ENCODE results near the gene SVIL.

Gene SVIL

DNA sequence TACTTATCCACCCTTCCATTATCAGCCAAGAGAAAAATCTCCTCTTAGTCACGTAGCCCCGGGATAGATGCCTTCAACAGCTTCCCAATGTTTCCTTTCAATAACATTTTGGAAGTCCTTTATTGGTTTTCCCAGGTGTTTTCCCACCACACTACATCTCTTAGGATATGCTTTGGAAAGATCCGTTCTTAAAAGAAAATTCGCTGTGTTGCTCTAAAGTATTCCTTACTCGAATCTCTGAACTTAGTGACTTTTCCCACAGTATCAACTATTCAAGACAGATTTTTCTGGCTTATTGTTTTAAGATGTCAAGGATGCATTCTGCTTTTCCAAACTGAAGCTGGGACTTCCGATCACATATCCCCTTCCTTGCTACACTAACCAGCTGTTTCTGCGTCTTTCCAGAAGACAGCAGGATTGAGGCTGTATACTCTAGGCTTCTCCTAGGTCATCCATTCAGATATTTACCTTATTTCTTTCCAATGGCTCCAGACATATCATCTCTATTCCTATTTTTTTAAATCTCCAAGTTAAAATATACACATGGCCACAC is 36.5 kb upstream of the SVIL start:
- in situ Hi-C loops (cut with MboI; ENCODE audit: low pct_unique_long_range_greater_than_20kb, low sequenced_read_pairs, unreplicated experiment) = no loop called here
- no peak for DNase-seq (ENCODE audit: low spot score)
- TF ChIP-seq, protein P1, sequence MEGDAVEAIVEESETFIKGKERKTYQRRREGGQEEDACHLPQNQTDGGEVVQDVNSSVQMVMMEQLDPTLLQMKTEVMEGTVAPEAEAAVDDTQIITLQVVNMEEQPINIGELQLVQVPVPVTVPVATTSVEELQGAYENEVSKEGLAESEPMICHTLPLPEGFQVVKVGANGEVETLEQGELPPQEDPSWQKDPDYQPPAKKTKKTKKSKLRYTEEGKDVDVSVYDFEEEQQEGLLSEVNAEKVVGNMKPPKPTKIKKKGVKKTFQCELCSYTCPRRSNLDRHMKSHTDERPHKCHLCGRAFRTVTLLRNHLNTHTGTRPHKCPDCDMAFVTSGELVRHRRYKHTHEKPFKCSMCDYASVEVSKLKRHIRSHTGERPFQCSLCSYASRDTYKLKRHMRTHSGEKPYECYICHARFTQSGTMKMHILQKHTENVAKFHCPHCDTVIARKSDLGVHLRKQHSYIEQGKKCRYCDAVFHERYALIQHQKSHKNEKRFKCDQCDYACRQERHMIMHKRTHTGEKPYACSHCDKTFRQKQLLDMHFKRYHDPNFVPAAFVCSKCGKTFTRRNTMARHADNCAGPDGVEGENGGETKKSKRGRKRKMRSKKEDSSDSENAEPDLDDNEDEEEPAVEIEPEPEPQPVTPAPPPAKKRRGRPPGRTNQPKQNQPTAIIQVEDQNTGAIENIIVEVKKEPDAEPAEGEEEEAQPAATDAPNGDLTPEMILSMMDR (IDR thresholded peaks at IDR 0.05; ENCODE audit: extremely low read depth, insufficient read depth, missing control alignments) = no peak

DNA sequence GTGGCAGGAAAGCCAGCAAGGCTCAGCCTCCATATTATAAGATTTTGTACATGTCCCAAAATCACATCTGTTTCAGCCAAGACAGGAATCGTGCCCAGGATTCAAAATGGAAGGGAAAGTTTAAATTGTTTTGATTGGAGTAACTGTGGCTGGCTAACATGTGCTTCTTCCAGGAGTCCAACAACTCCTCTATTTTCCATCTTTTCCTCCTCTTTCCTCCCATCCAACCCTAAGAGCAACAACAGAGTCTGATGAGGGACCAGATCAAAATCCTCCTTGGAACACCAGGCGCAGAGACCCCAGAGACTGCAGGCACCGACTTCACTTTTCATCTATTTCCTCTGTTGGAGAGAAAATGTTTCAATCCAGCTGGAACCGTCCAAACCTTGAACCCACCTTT is 36.0 kb upstream of the SVIL start:
- no peak for DNase-seq (ENCODE audit: low spot score)
- TF ChIP-seq, protein P1 (IDR thresholded peaks at IDR 0.05; ENCODE audit: extremely low read depth, insufficient read depth, missing control alignments) = no peak
- in situ Hi-C loops (cut with MboI; ENCODE audit: low pct_unique_long_range_greater_than_20kb, low sequenced_read_pairs, unreplicated experiment) = no loop called here

DNA sequence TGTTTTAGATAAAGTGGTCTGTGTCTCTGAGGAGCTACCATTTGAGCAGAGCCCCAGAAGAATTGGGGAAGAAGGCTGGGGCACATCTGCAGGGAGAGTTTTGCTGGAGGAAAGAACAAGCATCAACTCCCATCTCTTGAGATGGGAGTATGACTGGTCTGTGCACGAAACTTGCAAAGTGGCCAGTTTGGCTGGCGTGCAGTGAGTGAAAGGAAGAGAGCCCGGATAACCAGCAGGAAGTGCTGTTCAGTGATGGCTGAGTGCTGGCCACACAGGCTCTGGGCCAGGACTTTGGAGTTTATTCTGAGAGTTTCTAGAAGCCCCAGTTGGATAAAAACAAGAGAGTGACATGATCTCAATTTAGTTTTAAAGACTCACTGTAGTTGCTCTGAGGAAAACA is 34.4 kb upstream of the SVIL start:
- in situ Hi-C loops (cut with MboI; ENCODE audit: low pct_unique_long_range_greater_than_20kb, low sequenced_read_pairs, unreplicated experiment) = no loop called here
- TF ChIP-seq, protein P1 (IDR thresholded peaks at IDR 0.05; ENCODE audit: extremely low read depth, insufficient read depth, missing control alignments) = no peak
- no peak for DNase-seq (ENCODE audit: low spot score)

DNA sequence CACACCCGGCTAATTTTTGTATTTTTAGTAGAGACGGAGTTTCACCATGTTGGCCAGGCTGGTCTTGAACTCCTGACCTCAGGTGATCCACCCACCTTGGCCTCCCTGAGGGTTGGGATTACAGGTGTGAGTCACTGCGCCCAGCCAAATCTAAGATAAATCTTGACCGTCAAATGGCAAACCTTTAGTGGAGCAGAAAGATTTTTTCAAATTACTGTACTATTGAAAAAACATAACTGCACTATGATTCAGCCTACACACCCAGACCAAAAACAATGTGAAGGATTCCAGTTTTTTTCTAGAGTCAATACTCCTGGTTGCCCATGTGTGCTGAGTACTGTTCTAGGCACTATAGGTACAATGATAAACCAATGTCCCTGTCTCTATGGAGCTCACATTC is 33.9 kb upstream of the SVIL start:
- DNase-seq (ENCODE audit: low spot score) = no peak
- in situ Hi-C loops (cut with MboI; ENCODE audit: low pct_unique_long_range_greater_than_20kb, low sequenced_read_pairs, unreplicated experiment) = no loop called here
- TF ChIP-seq, protein P1 (IDR thresholded peaks at IDR 0.05; ENCODE audit: extremely low read depth, insufficient read depth, missing control alignments) = no peak

DNA sequence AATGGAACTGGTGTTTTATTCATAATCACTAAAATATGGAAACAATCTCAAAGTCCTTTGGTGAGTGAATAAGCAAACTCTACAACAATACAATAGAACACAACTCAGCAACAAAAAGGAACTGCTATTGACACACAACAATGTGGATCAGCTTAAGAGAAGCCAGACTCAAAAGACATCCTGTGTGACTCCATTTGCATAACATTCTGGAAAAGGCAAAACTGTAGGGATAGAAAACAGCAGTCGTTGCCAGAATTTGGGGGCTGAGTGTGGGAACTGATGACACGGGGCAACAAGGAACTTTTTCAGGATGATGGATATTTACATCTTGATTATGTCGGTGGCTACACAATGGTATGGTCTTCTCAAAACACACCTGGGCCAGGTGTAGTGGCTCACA is 32.4 kb upstream of the SVIL start:
- DNase-seq (ENCODE audit: low spot score) = no peak
- TF ChIP-seq, protein P1 (IDR thresholded peaks at IDR 0.05; ENCODE audit: extremely low read depth, insufficient read depth, missing control alignments) = no peak
- in situ Hi-C loops (cut with MboI; ENCODE audit: low pct_unique_long_range_greater_than_20kb, low sequenced_read_pairs, unreplicated experiment) = no loop called here

DNA sequence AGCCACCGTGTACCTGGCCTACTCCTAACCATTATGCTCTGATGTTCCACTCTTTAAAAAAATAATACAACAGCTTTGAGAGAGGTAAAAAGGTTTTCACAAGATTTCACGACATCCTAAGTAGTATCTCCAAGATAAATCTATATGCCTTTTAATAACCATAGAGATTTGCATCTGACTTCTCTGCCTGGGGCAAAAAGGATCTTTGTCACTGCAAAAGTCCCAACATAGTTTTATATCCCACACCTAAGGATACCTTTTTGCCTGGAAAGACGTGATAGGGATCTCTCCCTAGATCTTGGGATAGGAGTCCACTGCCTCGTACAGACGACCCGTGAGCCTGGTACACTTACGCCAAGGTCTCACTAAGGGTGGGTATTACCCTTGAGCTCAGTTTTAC is 31.4 kb upstream of the SVIL start:
- DNase-seq (ENCODE audit: low spot score) = no peak
- TF ChIP-seq, protein P1 (IDR thresholded peaks at IDR 0.05; ENCODE audit: extremely low read depth, insufficient read depth, missing control alignments) = no peak
- in situ Hi-C loops (cut with MboI; ENCODE audit: low pct_unique_long_range_greater_than_20kb, low sequenced_read_pairs, unreplicated experiment) = no loop called here

DNA sequence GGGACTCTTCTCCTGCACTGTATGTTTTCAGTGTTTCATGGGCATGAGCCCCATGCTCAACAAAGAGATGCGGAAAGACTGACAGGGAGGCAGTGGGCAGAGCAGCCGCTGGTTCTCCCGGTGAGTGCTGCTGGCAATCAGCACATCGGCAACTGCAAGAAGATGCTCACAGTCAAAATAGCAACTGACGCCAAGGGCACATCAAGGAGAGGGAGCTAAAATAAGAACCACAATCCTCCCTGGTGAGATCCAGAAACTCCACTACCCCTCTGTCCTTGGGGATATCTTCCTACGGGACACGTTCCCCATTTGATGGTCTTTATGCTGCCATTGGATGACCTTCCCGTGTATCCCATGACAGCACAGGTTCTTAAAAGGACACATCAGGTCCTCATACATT is 28.9 kb upstream of the SVIL start:
- DNase-seq (ENCODE audit: low spot score) = no peak
- in situ Hi-C loops (cut with MboI; ENCODE audit: low pct_unique_long_range_greater_than_20kb, low sequenced_read_pairs, unreplicated experiment) = no loop called here
- TF ChIP-seq, protein P1 (IDR thresholded peaks at IDR 0.05; ENCODE audit: extremely low read depth, insufficient read depth, missing control alignments) = no peak
